IMR-90 (cell line): ENCODE data around the gene MALRD1. TPM values are rescaled to one million over a fixed set of nuclear protein-coding genes. Genes with fewer than 3 reads are reported as not detected.

Experiments used
- ATAC-seq: fragments of 200-7000 bp; cut with Tn5 transposase; 2 replicates; pipeline ENCODE4 v1.9.1; 2020; ENCODE audit warnings: low read depth, mild to moderate bottlenecking, moderate library complexity
- BruUV-seq: library from RNA; stranded (reverse); fragments of 400-500 nt; replicated peaks from 2 replicates; lab custom pipeline; 2021; lab: Mats Ljungman, UMichigan
- CTCF ChIA-PET: fragments of 300-600 bp; formaldehyde crosslinking; extraction: SDS; loops from one replicate; lab custom pipeline; 2021; ENCODE audit warnings: antibody characterized with exemption; lab: Yijun Ruan, JAX
- POLR2A ChIA-PET: fragments of 300-600 bp; sonication (Branson Sonifier 250); formaldehyde crosslinking; loops from one replicate; lab custom pipeline; 2022; ENCODE audit warnings: antibody characterized with exemption; ENCODE audit not compliant: unreplicated experiment; lab: Charles Lee
- DNase-seq: peaks from one replicate; pipeline ENCODE4 v3.0.0; 2013
- H2AFZ ChIP-seq: replicated peaks from 2 replicates; pipeline ENCODE3; 2013; ENCODE audit warnings: low read length, mild to moderate bottlenecking; ENCODE audit not compliant: poor library complexity
- H2AK5ac ChIP-seq: 2 replicates; pipeline ENCODE4 v1.6.1; 2013; ENCODE audit warnings: low read depth, low read length, inconsistent platforms
- H2AK9ac ChIP-seq: replicated peaks from 2 replicates; pipeline ENCODE3; 2013; ENCODE audit warnings: mild to moderate bottlenecking, low read depth, low read length, moderate library complexity; ENCODE audit not compliant: poor library complexity
- H2BK120ac ChIP-seq: 2 replicates; pipeline ENCODE4 v1.6.1; 2013; ENCODE audit warnings: low read depth, low read length, inconsistent platforms
- H2BK15ac ChIP-seq: 3 replicates; pipeline ENCODE4 v1.6.1; 2013; ENCODE audit warnings: low read depth, low read length, inconsistent platforms
- H2BK20ac ChIP-seq: 2 replicates; pipeline ENCODE4 v1.6.1; 2013; ENCODE audit warnings: low read depth, mild to moderate bottlenecking, inconsistent platforms, low read length, moderate library complexity
- H2BK5ac ChIP-seq: 2 replicates; pipeline ENCODE4 v1.6.1; 2013; ENCODE audit warnings: mild to moderate bottlenecking, low read depth, low read length, inconsistent platforms; ENCODE audit not compliant: poor library complexity, severe bottlenecking
- H3K14ac ChIP-seq: replicated peaks from 2 replicates; pipeline ENCODE4 v1.6.1; 2013; ENCODE audit warnings: low read depth, low read length, inconsistent platforms
- H3K18ac ChIP-seq: 2 replicates; pipeline ENCODE4 v1.6.1; 2013; ENCODE audit warnings: low read depth, low read length, control low read depth
- H3K23ac ChIP-seq: 2 replicates; pipeline ENCODE4 v1.6.1; 2013; ENCODE audit warnings: low read depth, low read length, inconsistent platforms
- H3K27ac ChIP-seq: 2 replicates; pipeline ENCODE4 v1.5.1; 2013; ENCODE audit warnings: mild to moderate bottlenecking, control low read depth, low read length; ENCODE audit not compliant: insufficient read depth
- H3K27me3 ChIP-seq: 2 replicates; pipeline ENCODE4 v1.6.1; 2013; ENCODE audit warnings: low read length; ENCODE audit not compliant: control insufficient read depth, insufficient read depth
- H3K36me3 ChIP-seq: 2 replicates; pipeline ENCODE4 v1.6.1; 2013; ENCODE audit warnings: low read length, mixed read lengths; ENCODE audit not compliant: control insufficient read depth, insufficient read depth
- H3K4ac ChIP-seq: 2 replicates; pipeline ENCODE4 v1.6.1; 2013; ENCODE audit warnings: low read depth, low read length, inconsistent platforms
- H3K4me1 ChIP-seq: 2 replicates; pipeline ENCODE4 v1.6.1; 2013; ENCODE audit warnings: low read length, mixed read lengths; ENCODE audit not compliant: control insufficient read depth, insufficient read depth
- H3K4me2 ChIP-seq: 2 replicates; pipeline ENCODE4 v1.6.1; 2013; ENCODE audit warnings: low read depth, mild to moderate bottlenecking, control low read depth, low read length, moderate library complexity
- H3K4me3 ChIP-seq: 2 replicates; pipeline ENCODE4 v1.5.1; 2013; ENCODE audit warnings: low read depth, mild to moderate bottlenecking, control low read depth, low read length, moderate library complexity; ENCODE audit not compliant: insufficient read depth
- H3K56ac ChIP-seq: 2 replicates; pipeline ENCODE4 v1.6.1; 2013; ENCODE audit warnings: low read length, inconsistent platforms; ENCODE audit not compliant: insufficient read depth; ENCODE audit errors: extremely low read depth
- H3K79me1 ChIP-seq, 2 experiments: 2 replicates each; pipeline ENCODE4 v1.6.1; 2013; ENCODE audit warnings: low read length in 2 of 2, inconsistent platforms in 1 of 2, low read depth in 1 of 2
- H3K9ac ChIP-seq: 2 replicates; pipeline ENCODE4 v1.6.1; 2013; ENCODE audit warnings: low read depth, low read length, control low read depth
- H3K9me1 ChIP-seq: 2 replicates; pipeline ENCODE4 v1.6.1; 2013; ENCODE audit warnings: low read length, inconsistent platforms; ENCODE audit not compliant: insufficient read depth
- H3K9me3 ChIP-seq: 2 replicates; pipeline ENCODE4 v1.6.1; 2013; ENCODE audit warnings: low read length; ENCODE audit not compliant: control insufficient read depth, insufficient read depth
- H4K20me1 ChIP-seq: 2 replicates; pipeline ENCODE4 v1.6.1; 2013; ENCODE audit warnings: low read length, inconsistent platforms; ENCODE audit not compliant: insufficient read depth
- H4K5ac ChIP-seq: 2 replicates; pipeline ENCODE4 v1.6.1; 2013; ENCODE audit warnings: mild to moderate bottlenecking, low read depth, low read length, control low read depth
- H4K8ac ChIP-seq, 2 experiments: 2 replicates each; pipeline ENCODE4 v1.6.1; 2013; ENCODE audit warnings: low read depth in 2 of 2, low read length in 2 of 2, control low read depth in 1 of 2, inconsistent platforms in 1 of 2
- H4K91ac ChIP-seq: 2 replicates; pipeline ENCODE4 v1.6.1; 2013; ENCODE audit warnings: low read depth, low read length, inconsistent platforms; ENCODE audit not compliant: insufficient read depth
- BHLHE40 ChIP-seq: fragments of 150-350 bp; IDR thresholded peaks from 2 replicates; pipeline ENCODE4 v1.6.1; 2016; ENCODE audit warnings: mild to moderate bottlenecking, low read depth, low read length
- CEBPB ChIP-seq: IDR thresholded peaks from 2 replicates; pipeline ENCODE4 v1.6.1; 2012; ENCODE audit warnings: low read depth, low read length, improper control_type of control experiment
- CHD1 ChIP-seq: IDR thresholded peaks from 2 replicates; pipeline ENCODE4 v1.6.1; 2012; ENCODE audit warnings: low read depth, low read length, improper control_type of control experiment
- CTCF ChIP-seq: conservative IDR thresholded peaks from 2 replicates; pipeline ENCODE4 v1.5.1; 2012; ENCODE audit warnings: mild to moderate bottlenecking, low read depth, low read length, improper control_type of control experiment
- ELK1 ChIP-seq: fragments of 150-350 bp; IDR thresholded peaks from 2 replicates; pipeline ENCODE4 v1.6.1; 2016; ENCODE audit warnings: low read depth, mild to moderate bottlenecking, low read length, moderate library complexity, borderline replicate concordance
- FOS ChIP-seq: fragments of 150-350 bp; IDR thresholded peaks from 2 replicates; pipeline ENCODE4 v1.6.1; 2016; ENCODE audit warnings: low read depth, low read length
- MAFK ChIP-seq: IDR thresholded peaks from 2 replicates; pipeline ENCODE4 v1.6.1; 2012; ENCODE audit warnings: low read depth, low read length, improper control_type of control experiment
- MAZ ChIP-seq: IDR thresholded peaks from 2 replicates; pipeline ENCODE4 v1.6.1; 2012; ENCODE audit warnings: low read depth, mild to moderate bottlenecking, low read length, improper control_type of control experiment, moderate library complexity, borderline replicate concordance
- MXI1 ChIP-seq: IDR thresholded peaks from 2 replicates; pipeline ENCODE4 v1.6.1; 2012; ENCODE audit warnings: low read depth, mild to moderate bottlenecking, low read length, moderate library complexity, borderline replicate concordance
- NFE2L2 ChIP-seq: fragments of 150-350 bp; IDR thresholded peaks from 2 replicates; pipeline ENCODE4 v1.6.1; 2016; ENCODE audit warnings: low read depth, mild to moderate bottlenecking, low read length
- POLR2A ChIP-seq: IDR thresholded peaks from 2 replicates; pipeline ENCODE4 v1.6.1; 2012; ENCODE audit warnings: mild to moderate bottlenecking, low read depth, low read length
- RAD21 ChIP-seq: IDR thresholded peaks from 2 replicates; pipeline ENCODE4 v1.6.1; 2012; ENCODE audit warnings: low read length, improper control_type of control experiment
- RCOR1 ChIP-seq: IDR thresholded peaks from 2 replicates; pipeline ENCODE4 v1.6.1; 2012; ENCODE audit warnings: mild to moderate bottlenecking, low read length, improper control_type of control experiment; ENCODE audit not compliant: insufficient replicate concordance
- RFX5 ChIP-seq: IDR thresholded peaks from 2 replicates; pipeline ENCODE4 v1.8.0; 2012; ENCODE audit warnings: low read depth, mild to moderate bottlenecking, low read length, moderate library complexity
- SMC3 ChIP-seq: fragments of 150-350 bp; IDR thresholded peaks from 2 replicates; pipeline ENCODE4 v1.6.1; 2016; ENCODE audit warnings: low read depth, mild to moderate bottlenecking, antibody characterized with exemption, low read length, moderate library complexity
- USF2 ChIP-seq: fragments of 150-350 bp; IDR thresholded peaks from 2 replicates; pipeline ENCODE4 v1.6.1; 2017; ENCODE audit warnings: mild to moderate bottlenecking, antibody characterized with exemption, low read length, low read depth
- WGBS, 2 experiments: methylation state at CpG; one replicate each; pipeline versions ENCODE4 v1.1.5 to v1.1.7; 2013; ENCODE audit warnings: missing lambda C conversion rate in 2 of 2; ENCODE audit not compliant: insufficient read length in 1 of 2; ENCODE audit errors: extremely low coverage in 2 of 2; 5-methylcytosine and 5-hydroxymethylcytosine counted together
- dilution Hi-C: fragments of 300-500 bp; cut with HindIII; formaldehyde crosslinking; loops from one replicate; pipeline ENCODE4 v1.14.3; 2018; ENCODE audit warnings: low sequenced_read_pairs; ENCODE audit not compliant: unreplicated experiment
- in situ Hi-C: fragments of 300-500 bp; cut with MboI; formaldehyde crosslinking; loops from 3 replicates; pipeline ENCODE4 v1.14.3; 2019; ENCODE audit warnings: low sequenced_read_pairs, inconsistent platforms, mixed read lengths
- intact Hi-C: fragments of 100-400 bp; cut with micrococcal nuclease; formaldehyde crosslinking; loops from 2 replicates; pipeline ENCODE4 v1.10.0; 2022
- polyA plus RNA-seq, 3 experiments: library from polyadenylated mRNA; depleted of rRNA; stranded (reverse); fragments of >200 nt; gene quantifications; 2 replicates each; pipeline ENCODE4 v1.2.3, GENCODE V29; 2012; ENCODE audit warnings: low replicate concordance in 1 of 3
- total RNA-seq: library from RNA; depleted of rRNA; stranded (reverse); fragments of >200 nt; gene quantifications from 2 replicates; pipeline ENCODE4 v1.2.3, GENCODE V29; 2012

Gene MALRD1
- total and polyA plus RNA-seq, 2 of the 4 experiments (the other 2 are of a cell fraction), result 0.34 to 1.1 TPM

- no peak overlapping the region for H4K91ac ChIP-seq
- H2BK15ac ChIP-seq, result no peak overlapping the region
- no peak overlapping the region for H3K18ac ChIP-seq
- H2AK9ac ChIP-seq, result no peak overlapping the region
- no peaks in the 10 kb centered on the region for H3K9me3 ChIP-seq
- no peak overlapping the region for H3K27ac ChIP-seq
- H3K4me3 ChIP-seq, result no peak overlapping the region
- ATAC-seq (no peak), DNase-seq (no peak)
- dilution Hi-C loops, result no loop called here
- no peak overlapping the region for H3K9ac ChIP-seq
- no TSS peak for BruUV-seq
- WGBS, 2 experiments, result no CpG with 5 or more reads among the region's 2 CpGs
- H4K20me1 ChIP-seq, result no peaks in the 10 kb centered on the region
- no peak overlapping the region for H2BK5ac ChIP-seq
- H3K14ac ChIP-seq, result no peak overlapping the region
- CTCF ChIA-PET, result no interaction called here
- H3K9me1 ChIP-seq, result no peaks in the 10 kb centered on the region
- no peak overlapping the region for H3K4me2 ChIP-seq
- TF ChIP-seq CTCF (no peak), BHLHE40 (no peak), MXI1 (no peak), ELK1 (no peak), RAD21 (no peak), NFE2L2 (no peak), MAZ (no peak), MAFK (no peak), SMC3 (no peak), USF2 (no peak), RCOR1 (no peak), FOS (no peak), CHD1 (no peak), RFX5 (no peak), CEBPB (no peak), POLR2A (no peak)
- H4K5ac ChIP-seq, result no peak overlapping the region
- H3K27me3 ChIP-seq, result no peaks in the 10 kb centered on the region
- no peak overlapping the region for H2BK120ac ChIP-seq
- POLR2A ChIA-PET, result no interaction called here
- no peak overlapping the region for H2BK20ac ChIP-seq
- H3K56ac ChIP-seq, result no peak overlapping the region
- no peak overlapping the region for H3K4ac ChIP-seq
- H3K79me1 ChIP-seq, result no peaks in the 10 kb centered on the region
- intact Hi-C loops, result no loop called here
- no peak overlapping the region for H2AK5ac ChIP-seq
- no peaks in the 10 kb centered on the region for H3K36me3 ChIP-seq
- no peak overlapping the region for H2AFZ ChIP-seq
- no peaks in the 10 kb centered on the region for H3K4me1 ChIP-seq
- no peak overlapping the region for H4K8ac ChIP-seq
- no peak overlapping the region for H3K23ac ChIP-seq
- in situ Hi-C loops, result no loop called here
Measured at GRCh38 chr10:19226025-19226424, 177.4 kb downstream of the MALRD1 start.
